Gastrocnemius medialis (tissue), 4 donors: ENCODE data around the gene CDH4. TPM values are rescaled to one million over a fixed set of nuclear protein-coding genes. Genes with fewer than 3 reads are reported as not detected.

Experiments
- ATAC-seq, 2 donors: fragments of 150-250 bp; one replicate each; pipeline ENCODE4 v1.9.1; 2016
- DNase-seq, 2 donors: peaks; one replicate each; pipeline ENCODE4 v3.0.0-alpha.2; 2019
- H3K27ac ChIP-seq, 4 donors: fragments of 200-600 bp; sonication (generic); 1 replicate in 1 of 4; 2 replicates in 3 of 4; pipeline ENCODE4 v1.5.1; 2016 to 2018; ENCODE audit warnings: mild to moderate bottlenecking in 2 of 4, moderate library complexity in 1 of 4
- H3K27me3 ChIP-seq, 3 donors: fragments of 200-600 bp; sonication (generic) in 2 of 3; 1 replicate in 1 of 3; 2 replicates in 2 of 3; pipeline versions ENCODE4 v1.5.1 to v1.6.0; 2016 to 2019; ENCODE audit warnings: mild to moderate bottlenecking in 1 of 3, moderate library complexity in 1 of 3
- H3K36me3 ChIP-seq, 2 donors: fragments of 200-600 bp; sonication (generic) in 1 of 2; one replicate each; pipeline ENCODE4 v1.5.1; 2017 to 2018
- H3K4me1 ChIP-seq, 2 donors: fragments of 200-600 bp; sonication (generic) in 1 of 2; one replicate each; pipeline ENCODE4 v1.5.1; 2016 to 2017; ENCODE audit warnings: mild to moderate bottlenecking in 2 of 2
- H3K4me3 ChIP-seq, 4 donors: fragments of 200-600 bp; sonication (generic) in 3 of 4; 1 replicate in 1 of 4; 2 replicates in 3 of 4; pipeline ENCODE4 v1.5.1; 2016 to 2019; ENCODE audit warnings: mild to moderate bottlenecking in 2 of 4
- H3K9me3 ChIP-seq, 3 donors: fragments of 200-600 bp; sonication (generic) in 2 of 3; 1 replicate in 1 of 3; 2 replicates in 2 of 3; pipeline ENCODE4 v1.5.1; 2016 to 2019
- POLR2A ChIP-seq, 2 donors: fragments of 450-650 bp; IDR thresholded peaks; one replicate each; pipeline ENCODE4 v1.6.1; 2017; ENCODE audit warnings: antibody characterized with exemption in 2 of 2, mild to moderate bottlenecking in 2 of 2, moderate library complexity in 2 of 2
- in situ Hi-C, 4 donors: fragments of 200-750 bp; cut with MboI; loops; one replicate each; pipeline versions ENCODE4 v1.15.0 to v1.8.0; 2017; ENCODE audit warnings: low sequenced_read_pairs in 4 of 4
- intact Hi-C: fragments of 100-400 bp; cut with DNase I; formaldehyde crosslinking; loops from one replicate; pipeline ENCODE4 v1.15.1; 2023; ENCODE audit warnings: low total_unique reads
- total RNA-seq, 4 donors: library from RNA; depleted of rRNA; stranded (reverse); fragments of >200 nt; gene quantifications; one replicate each; pipeline versions ENCODE4 v1.1.0 to v1.2.3, GENCODE V29; 2016
- TF ChIP-seq, protein P1 (sequence below), 5 experiments: fragments of 450-650 bp in 3 of 5; fragments of 200-600 bp in 2 of 5; sonication (generic) in 2 of 5; IDR thresholded peaks in 4 of 5; conservative IDR thresholded peaks in 1 of 5; 1 replicate in 4 of 5; 2 replicates in 1 of 5; pipeline ENCODE4 v1.5.1; 2016 to 2019; ENCODE audit warnings: antibody characterized with exemption in 5 of 5, mild to moderate bottlenecking in 3 of 5, moderate library complexity in 3 of 5

CDH4 gene
- total RNA-seq, 4 donors from 2014 or later = 0.38 to 1.2 (median 0.86) TPM

GRCh38 chr20:61662226-61662967 lies 410.3 kb downstream of the CDH4 start:
- no peaks in the 10 kb centered on the region for H3K27me3 ChIP-seq
- no peaks in the 10 kb centered on the region for H3K36me3 ChIP-seq
- H3K27ac ChIP-seq = no peak overlapping the region
- no peaks in the 10 kb centered on the region for H3K4me1 ChIP-seq
- no peak overlapping the region for H3K4me3 ChIP-seq
- H3K9me3 ChIP-seq = no peaks in the 10 kb centered on the region
- DNase-seq (no peak), ATAC-seq (no peak)
- intact Hi-C loops (no loop called here), in situ Hi-C loops (no loop called here)
- no peak for TF ChIP-seq POLR2A (IDR thresholded peaks at IDR 0.05)
- TF ChIP-seq, protein P1, sequence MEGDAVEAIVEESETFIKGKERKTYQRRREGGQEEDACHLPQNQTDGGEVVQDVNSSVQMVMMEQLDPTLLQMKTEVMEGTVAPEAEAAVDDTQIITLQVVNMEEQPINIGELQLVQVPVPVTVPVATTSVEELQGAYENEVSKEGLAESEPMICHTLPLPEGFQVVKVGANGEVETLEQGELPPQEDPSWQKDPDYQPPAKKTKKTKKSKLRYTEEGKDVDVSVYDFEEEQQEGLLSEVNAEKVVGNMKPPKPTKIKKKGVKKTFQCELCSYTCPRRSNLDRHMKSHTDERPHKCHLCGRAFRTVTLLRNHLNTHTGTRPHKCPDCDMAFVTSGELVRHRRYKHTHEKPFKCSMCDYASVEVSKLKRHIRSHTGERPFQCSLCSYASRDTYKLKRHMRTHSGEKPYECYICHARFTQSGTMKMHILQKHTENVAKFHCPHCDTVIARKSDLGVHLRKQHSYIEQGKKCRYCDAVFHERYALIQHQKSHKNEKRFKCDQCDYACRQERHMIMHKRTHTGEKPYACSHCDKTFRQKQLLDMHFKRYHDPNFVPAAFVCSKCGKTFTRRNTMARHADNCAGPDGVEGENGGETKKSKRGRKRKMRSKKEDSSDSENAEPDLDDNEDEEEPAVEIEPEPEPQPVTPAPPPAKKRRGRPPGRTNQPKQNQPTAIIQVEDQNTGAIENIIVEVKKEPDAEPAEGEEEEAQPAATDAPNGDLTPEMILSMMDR (IDR thresholded peaks at IDR 0.05 in 4 of 5, conservative IDR thresholded peaks at IDR 0.05 in 1 of 5) = no peak

GRCh38 chr20:61662968-61663331 lies 410.9 kb downstream of the CDH4 start:
- no peak overlapping the region for H3K4me3 ChIP-seq
- no peaks in the 10 kb centered on the region for H3K4me1 ChIP-seq
- no peaks in the 10 kb centered on the region for H3K9me3 ChIP-seq
- TF ChIP-seq, protein P1 (IDR thresholded peaks at IDR 0.05 in 4 of 5, conservative IDR thresholded peaks at IDR 0.05 in 1 of 5) = no peak
- no peak for TF ChIP-seq POLR2A (IDR thresholded peaks at IDR 0.05)
- intact Hi-C loops = no loop called here
- ATAC-seq = no peak
- H3K27me3 ChIP-seq = no peaks in the 10 kb centered on the region
- H3K27ac ChIP-seq = no peak overlapping the region
- no peaks in the 10 kb centered on the region for H3K36me3 ChIP-seq
- DNase-seq = no peak
- in situ Hi-C loops = no loop called here

- TF ChIP-seq, protein P1 (IDR thresholded peaks at IDR 0.05 in 4 of 5, conservative IDR thresholded peaks at IDR 0.05 in 1 of 5) = no peak
- TF ChIP-seq POLR2A (IDR thresholded peaks at IDR 0.05) = no peak
- Histone ChIP-seq H3K27ac (no peak overlapping the region), H3K9me3 (no peaks in the 10 kb centered on the region), H3K27me3 (no peaks in the 10 kb centered on the region), H3K4me3 (no peak overlapping the region), H3K36me3 (no peaks in the 10 kb centered on the region), H3K4me1 (no peaks in the 10 kb centered on the region)
- intact Hi-C loops = no loop called here
- ATAC-seq = no peak
- DNase-seq = no peak
- in situ Hi-C loops = no loop called here
These were observed 411.7 kb downstream of the CDH4 start for GRCh38 chr20:61663521-61664425.

- ATAC-seq (no peak), DNase-seq (no peak)
- intact Hi-C loops (no loop called here), in situ Hi-C loops (no loop called here)
- TF ChIP-seq, protein P1 (IDR thresholded peaks at IDR 0.05 in 4 of 5, conservative IDR thresholded peaks at IDR 0.05 in 1 of 5) = no peak
- TF ChIP-seq POLR2A (IDR thresholded peaks at IDR 0.05) = no peak
- Histone ChIP-seq H3K36me3 (no peaks in the 10 kb centered on the region), H3K4me3 (no peak overlapping the region), H3K27ac (no peak overlapping the region), H3K4me1 (no peaks in the 10 kb centered on the region), H3K27me3 (no peaks in the 10 kb centered on the region), H3K9me3 (no peaks in the 10 kb centered on the region)
These were observed 412.7 kb downstream of the CDH4 start for GRCh38 chr20:61664556-61665320.
